B cell (primary cell): ENCODE results near the gene ACBD4.

Experiments used
- CTCF ChIP-seq: fragments of 200-600 bp; IDR thresholded peaks from one replicate; pipeline ENCODE4 v1.8.0; 2022; ENCODE audit warnings: antibody characterized with exemption, mild to moderate bottlenecking
- EZH2 ChIP-seq: IDR thresholded peaks from 2 replicates; pipeline ENCODE4 v1.6.1; 2012; ENCODE audit warnings: borderline replicate concordance, low read depth, mild to moderate bottlenecking, moderate library complexity, low read length; ENCODE audit not compliant: insufficient read depth, poor library complexity, severe bottlenecking

DNA sequence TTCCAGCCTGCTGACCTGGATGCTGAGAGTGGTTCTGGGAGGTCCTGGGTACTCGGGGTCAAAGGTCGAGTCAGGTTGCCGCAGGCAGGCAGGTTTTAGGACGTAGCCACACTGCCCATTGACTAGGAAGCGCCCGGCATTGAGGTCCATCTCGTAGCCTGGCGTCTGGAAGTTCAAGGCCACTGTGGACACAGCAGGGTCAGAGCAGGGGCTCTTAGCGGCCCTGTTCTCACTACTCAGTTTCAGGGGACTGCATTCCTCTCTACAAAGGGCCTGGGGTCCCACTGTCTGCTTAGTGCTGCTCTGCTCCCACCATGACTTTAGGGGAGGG lies 22.1 kb upstream of the ACBD4 start:
- TF ChIP-seq CTCF (no peak), EZH2 (no peak)
